Lower leg skin (tissue), 3 donors: Measurements from ENCODE around the gene MPL.

ENCODE experiments used
- CTCF ChIP-seq, 3 donors: fragments of 450-650 bp; IDR thresholded peaks; one replicate each; pipeline ENCODE4 v1.5.1; 2016; ENCODE audit warnings: antibody characterized with exemption in 3 of 3, mild to moderate bottlenecking in 3 of 3, moderate library complexity in 2 of 3
- POLR2A ChIP-seq, 2 donors: fragments of 450-650 bp; IDR thresholded peaks; one replicate each; pipeline ENCODE4 v1.6.1; 2016 to 2017; ENCODE audit warnings: antibody characterized with exemption in 2 of 2, mild to moderate bottlenecking in 1 of 2, moderate library complexity in 1 of 2

- no peak for TF ChIP-seq CTCF (IDR thresholded peaks at IDR 0.05)
- TF ChIP-seq POLR2A (IDR thresholded peaks at IDR 0.05): no peak
Observed at GRCh38 chr1:43306688-43307457, 30.7 kb upstream of the MPL start.
